ENCODE measurements around the gene CACNA2D3. TPM values are rescaled to one million over a fixed set of nuclear protein-coding genes. Genes with fewer than 3 reads are reported as not detected.

Gene CACNA2D3
- polyA plus RNA-seq, 3 donors: 8.3 to 21.5 (median 10.4) TPM

- Histone ChIP-seq H3K4me3 (replicated peaks in 1 of 3; ENCODE audit: low read depth in 2 of 3, low read length in 3 of 3) (no peak overlapping the region), H3K4me1 (ENCODE audit: control insufficient read depth in 1 of 2, insufficient read depth in 2 of 2, low read length in 2 of 2) (no peaks in the 10 kb centered on the region), H3K27ac (ENCODE audit: low read depth in 1 of 2, low read length in 2 of 2) (no peak overlapping the region), H3K27me3 (ENCODE audit: control insufficient read depth in 2 of 2, insufficient read depth in 2 of 2, low read length in 2 of 2) (no peaks in the 10 kb centered on the region), H3K79me2 (ENCODE audit: insufficient read depth, low read length) (no peaks in the 10 kb centered on the region), H3K36me3 (replicated peaks in 1 of 2; ENCODE audit: control insufficient read depth in 1 of 2, insufficient read depth in 2 of 2, low read length in 2 of 2) (peaks cover 85 to 98% of the 10 kb centered on the region in 2 donors), H4K20me1 (ENCODE audit: insufficient read depth, low read length) (peaks cover 3% of the 10 kb centered on the region), H3K4me2 (replicated peaks; ENCODE audit: extremely low read depth, low read length, poor library complexity, severe bottlenecking) (no peak overlapping the region), H3K9ac (ENCODE audit: insufficient read depth, low read length, poor library complexity, severe bottlenecking) (no peak overlapping the region), H2AFZ (ENCODE audit: insufficient read depth, low read depth, low read length, poor library complexity, severe bottlenecking) (no peak overlapping the region), H3K9me3 (replicated peaks in 1 of 2; ENCODE audit: control insufficient read depth in 1 of 2, insufficient read depth in 1 of 2, low read length in 2 of 2) (no peaks in the 10 kb centered on the region)
- H3K36me3 Mint-ChIP-seq: peaks cover 77 to 89% of the 10 kb centered on the region in 2 donors
- H3K27ac Mint-ChIP-seq: no peak overlapping the region
- no peak for DNase-seq
- no peak overlapping the region for H3K4me3 Mint-ChIP-seq
- H3K4me1 Mint-ChIP-seq: peaks cover 8% of the 10 kb centered on the region
- WGBS (ENCODE audit: insufficient coverage): no CpG with 5 or more reads among the region's 1 CpG
- peaks cover 0 to 1% (median 0%) of the 10 kb centered on the region in 7 donors for H3K9me3 Mint-ChIP-seq
- TF ChIP-seq, protein P1, sequence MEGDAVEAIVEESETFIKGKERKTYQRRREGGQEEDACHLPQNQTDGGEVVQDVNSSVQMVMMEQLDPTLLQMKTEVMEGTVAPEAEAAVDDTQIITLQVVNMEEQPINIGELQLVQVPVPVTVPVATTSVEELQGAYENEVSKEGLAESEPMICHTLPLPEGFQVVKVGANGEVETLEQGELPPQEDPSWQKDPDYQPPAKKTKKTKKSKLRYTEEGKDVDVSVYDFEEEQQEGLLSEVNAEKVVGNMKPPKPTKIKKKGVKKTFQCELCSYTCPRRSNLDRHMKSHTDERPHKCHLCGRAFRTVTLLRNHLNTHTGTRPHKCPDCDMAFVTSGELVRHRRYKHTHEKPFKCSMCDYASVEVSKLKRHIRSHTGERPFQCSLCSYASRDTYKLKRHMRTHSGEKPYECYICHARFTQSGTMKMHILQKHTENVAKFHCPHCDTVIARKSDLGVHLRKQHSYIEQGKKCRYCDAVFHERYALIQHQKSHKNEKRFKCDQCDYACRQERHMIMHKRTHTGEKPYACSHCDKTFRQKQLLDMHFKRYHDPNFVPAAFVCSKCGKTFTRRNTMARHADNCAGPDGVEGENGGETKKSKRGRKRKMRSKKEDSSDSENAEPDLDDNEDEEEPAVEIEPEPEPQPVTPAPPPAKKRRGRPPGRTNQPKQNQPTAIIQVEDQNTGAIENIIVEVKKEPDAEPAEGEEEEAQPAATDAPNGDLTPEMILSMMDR (IDR thresholded peaks at IDR 0.05): no peak
- intact Hi-C loops (cut with micrococcal nuclease): no loop called here
- no peaks in the 10 kb centered on the region for H3K27me3 Mint-ChIP-seq (ENCODE audit: low read depth in 3 of 3)
These were observed 885.6 kb downstream of the CACNA2D3 start for GRCh38 chr3:55007971-55008370.

DNA sequence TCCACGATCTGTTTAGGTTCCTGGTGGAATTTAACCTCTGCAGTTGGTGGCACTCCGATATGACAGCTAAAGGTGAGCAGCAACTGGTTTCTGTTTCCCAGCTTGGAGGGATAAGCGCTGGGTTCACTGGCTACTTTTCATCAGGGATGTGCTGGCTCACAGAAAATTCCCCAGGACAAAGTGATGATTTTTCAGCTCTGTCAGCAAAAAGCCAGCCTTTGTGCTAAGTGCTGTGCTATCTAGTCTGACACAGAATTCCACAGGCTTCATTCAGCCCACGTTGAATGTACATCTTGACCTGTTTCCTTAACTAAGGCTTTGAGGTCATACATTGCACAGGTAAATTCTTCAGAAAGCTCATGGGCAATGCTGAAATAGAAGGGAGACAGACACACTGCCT lies 887.0 kb downstream of the CACNA2D3 start:
- Histone ChIP-seq H2AFZ (ENCODE audit: insufficient read depth, low read depth, low read length, poor library complexity, severe bottlenecking) (no peak overlapping the region), H3K4me2 (replicated peaks; ENCODE audit: extremely low read depth, low read length, poor library complexity, severe bottlenecking) (no peak overlapping the region), H3K4me3 (replicated peaks in 1 of 3; ENCODE audit: low read depth in 2 of 3, low read length in 3 of 3) (no peak overlapping the region), H3K79me2 (ENCODE audit: insufficient read depth, low read length) (no peaks in the 10 kb centered on the region), H3K27ac (ENCODE audit: low read depth in 1 of 2, low read length in 2 of 2) (no peak overlapping the region), H3K27me3 (ENCODE audit: control insufficient read depth in 2 of 2, insufficient read depth in 2 of 2, low read length in 2 of 2) (no peaks in the 10 kb centered on the region), H4K20me1 (ENCODE audit: insufficient read depth, low read length) (no peaks in the 10 kb centered on the region), H3K9ac (ENCODE audit: insufficient read depth, low read length, poor library complexity, severe bottlenecking) (no peak overlapping the region), H3K9me3 (replicated peaks in 1 of 2; ENCODE audit: control insufficient read depth in 1 of 2, insufficient read depth in 1 of 2, low read length in 2 of 2) (no peaks in the 10 kb centered on the region), H3K36me3 (replicated peaks in 1 of 2; ENCODE audit: control insufficient read depth in 1 of 2, insufficient read depth in 2 of 2, low read length in 2 of 2) (peaks cover 76 to 98% of the 10 kb centered on the region in 2 donors), H3K4me1 (ENCODE audit: control insufficient read depth in 1 of 2, insufficient read depth in 2 of 2, low read length in 2 of 2) (no peaks in the 10 kb centered on the region)
- Mint-ChIP-seq H3K27ac (peak overlapping the region in 1 of 7 donors; percentile 13), H3K9me3 (peaks cover 0 to under 1% (median 0%) of the 10 kb centered on the region in 7 donors), H3K27me3 (ENCODE audit: low read depth in 3 of 3) (no peaks in the 10 kb centered on the region), H3K36me3 (peaks cover 77 to 90% of the 10 kb centered on the region in 2 donors), H3K4me1 (peaks cover 8% of the 10 kb centered on the region), H3K4me3 (no peak overlapping the region)
- 95% methylated on average over 4 of the region's 4 CpGs for WGBS (ENCODE audit: insufficient coverage)
- intact Hi-C loops (cut with micrococcal nuclease): no loop called here
- no peak for DNase-seq
- TF ChIP-seq, protein P1 (IDR thresholded peaks at IDR 0.05): no peak

Measured in CD14-positive monocyte (primary cell).